DMS 273 treated with DMSO at 0.1 percent for 48 hours (cell line): ENCODE measurements around the gene ACTG1.

Experiments
- DNase-seq: peaks from one replicate; lab custom pipeline; 2025; lab: John Stamatoyannopoulos, UW

The ACTG1 gene

GRCh38 chr17:81494626-81495377, 17.8 kb downstream of the ACTG1 start:
- DNase-seq, result peak; percentile 89

- DNase-seq, result no peak
These were observed 19.2 kb downstream of the ACTG1 start for GRCh38 chr17:81493198-81494038.

GRCh38 chr17:81492706-81493105, 19.9 kb downstream of the ACTG1 start:
- no peak for DNase-seq

- no peak for DNase-seq
These were observed 20.4 kb downstream of the ACTG1 start for GRCh38 chr17:81492202-81492601.

GRCh38 chr17:81491761-81492160, 20.8 kb downstream of the ACTG1 start:
- DNase-seq, result no peak

- DNase-seq, result no peak
These were observed 21.4 kb downstream of the ACTG1 start for GRCh38 chr17:81491181-81491581.

- no peak for DNase-seq
These were observed 22.3 kb downstream of the ACTG1 start for GRCh38 chr17:81489998-81490992.

- DNase-seq, result no peak
These were observed 23.3 kb downstream of the ACTG1 start for GRCh38 chr17:81489012-81489997.

- DNase-seq, result no peak
These were observed 24.2 kb downstream of the ACTG1 start for GRCh38 chr17:81488276-81488860.

- peak; percentile 38 for DNase-seq
These were observed 24.9 kb downstream of the ACTG1 start for GRCh38 chr17:81487487-81488275.

GRCh38 chr17:81487089-81487486, 25.5 kb downstream of the ACTG1 start:
- no peak for DNase-seq

GRCh38 chr17:81486199-81486810, 26.3 kb downstream of the ACTG1 start:
- no peak for DNase-seq

- no peak for DNase-seq
These were observed 28.2 kb downstream of the ACTG1 start for GRCh38 chr17:81484195-81484979.

- DNase-seq, result no peak
These were observed 28.8 kb downstream of the ACTG1 start for GRCh38 chr17:81483862-81484194.

GRCh38 chr17:81483085-81483861, 29.3 kb downstream of the ACTG1 start:
- DNase-seq, result no peak

GRCh38 chr17:81482673-81483072, 29.9 kb downstream of the ACTG1 start:
- peak; percentile 45 for DNase-seq

GRCh38 chr17:81481815-81482505, 30.6 kb downstream of the ACTG1 start:
- no peak for DNase-seq
